Stimulated activated CD8-positive, alpha-beta memory T cell treated with anti-CD3 and anti-CD28 coated beads, Interleukin-15, amount 100 ng/mL, for 48 hours (primary cell): Measurements from ENCODE around the gene PHLDB3.
"Not testable (repeated sequence)": the region's sequence is repeated elsewhere in the genome, so short reads cannot be mapped to it uniquely, and the experiment has no call there.

Experiments
- DNase-seq, 2 donors: peaks; one replicate each; pipeline ENCODE4 v3.0.0-alpha.2; 2020; ENCODE audit warnings: low read depth in 2 of 2

Gene PHLDB3

DNA sequence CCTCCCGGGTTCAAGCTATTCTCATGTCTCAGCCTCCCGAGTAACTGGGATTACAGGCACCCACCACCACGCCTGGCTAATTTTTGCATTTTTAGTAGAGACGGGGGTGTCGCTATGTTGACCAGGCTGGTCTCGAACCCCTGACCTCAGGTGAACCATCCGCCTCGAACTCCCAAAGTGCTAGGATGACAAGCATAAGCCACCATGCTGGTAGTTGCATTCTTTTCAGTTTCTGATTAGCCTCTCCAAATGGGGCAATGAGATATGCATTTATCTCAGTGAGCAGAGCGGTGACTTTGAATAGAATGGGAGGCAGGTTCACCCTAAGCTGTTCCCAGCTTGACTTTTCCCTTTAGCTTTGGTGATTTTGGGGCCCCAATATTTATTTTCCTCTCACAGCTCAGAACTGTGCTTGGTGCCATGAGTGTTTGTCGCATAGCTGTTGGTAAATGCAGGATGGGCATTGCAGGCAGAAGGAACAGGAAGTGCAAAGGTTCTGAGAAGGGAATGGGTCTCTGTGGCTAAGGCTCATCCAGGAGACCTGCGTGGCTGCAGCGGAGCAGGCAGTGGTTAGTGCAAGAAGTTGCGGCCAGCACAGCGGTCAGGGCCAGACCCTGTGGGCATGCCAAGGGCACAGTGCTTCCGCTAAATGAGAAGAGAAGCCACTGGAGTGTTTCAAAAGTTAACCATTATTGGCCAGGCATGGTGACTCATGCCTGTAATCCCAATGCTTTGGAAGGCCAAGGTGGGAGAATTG lies 59.8 kb downstream of the PHLDB3 start:
- DNase-seq: no peak

DNA sequence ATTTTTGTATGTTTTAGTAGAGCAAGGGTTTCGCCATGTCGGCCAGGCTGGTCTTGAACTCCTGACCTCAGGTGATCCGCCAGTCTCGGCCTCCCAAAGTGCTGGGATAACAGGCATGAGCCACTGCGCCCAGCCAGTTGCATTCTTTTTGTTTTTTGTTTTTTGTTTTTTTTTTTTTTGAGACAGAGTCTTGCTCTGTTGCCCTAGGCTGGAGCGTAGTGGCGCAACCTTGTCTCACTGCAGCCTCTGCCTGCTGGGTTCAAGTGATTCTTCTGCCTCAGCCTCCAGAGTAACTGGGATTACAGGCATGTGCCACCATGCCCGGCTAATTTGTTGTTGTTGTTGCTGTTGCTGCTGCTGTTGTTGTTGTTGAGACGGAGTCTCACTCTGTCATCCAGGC lies 60.5 kb downstream of the PHLDB3 start:
- DNase-seq: not testable (repeated sequence)

DNA sequence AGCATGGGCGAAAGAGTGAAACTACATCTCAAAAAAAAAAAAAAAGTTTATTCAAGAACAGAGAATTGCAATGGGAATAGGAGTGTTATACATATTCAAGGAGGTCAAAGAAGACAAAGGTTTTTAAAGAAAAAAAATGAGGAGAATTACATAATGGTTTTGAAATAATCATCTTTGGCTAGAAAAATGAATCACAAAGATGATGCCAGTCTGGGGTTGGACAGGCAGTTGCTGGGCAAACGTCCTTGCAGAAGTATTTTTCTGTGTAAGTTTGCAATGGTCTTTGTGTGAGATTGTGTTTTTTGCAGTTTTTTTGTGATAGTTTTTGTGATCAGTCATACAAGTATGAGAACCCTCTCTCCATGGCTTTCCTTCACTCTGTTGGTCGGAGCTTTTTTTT lies 62.8 kb downstream of the PHLDB3 start:
- no peak for DNase-seq

DNA sequence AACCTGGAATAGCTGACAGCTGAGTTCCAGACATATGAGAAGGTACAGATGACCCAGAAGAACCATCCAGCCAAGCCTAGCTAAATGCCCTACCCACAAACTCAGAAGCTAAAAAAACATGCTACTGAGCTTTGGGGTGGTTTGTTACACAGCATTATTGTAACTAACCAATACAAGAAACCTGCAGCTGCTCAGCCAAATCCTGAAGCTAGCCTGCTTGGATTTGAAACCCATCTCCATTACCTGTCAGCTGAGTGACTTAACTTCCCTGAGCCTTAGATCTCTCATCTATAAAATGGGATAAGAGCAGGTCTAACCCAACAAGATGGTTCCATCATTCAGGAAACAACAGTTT lies 64.9 kb downstream of the PHLDB3 start:
- DNase-seq: no peak

DNA sequence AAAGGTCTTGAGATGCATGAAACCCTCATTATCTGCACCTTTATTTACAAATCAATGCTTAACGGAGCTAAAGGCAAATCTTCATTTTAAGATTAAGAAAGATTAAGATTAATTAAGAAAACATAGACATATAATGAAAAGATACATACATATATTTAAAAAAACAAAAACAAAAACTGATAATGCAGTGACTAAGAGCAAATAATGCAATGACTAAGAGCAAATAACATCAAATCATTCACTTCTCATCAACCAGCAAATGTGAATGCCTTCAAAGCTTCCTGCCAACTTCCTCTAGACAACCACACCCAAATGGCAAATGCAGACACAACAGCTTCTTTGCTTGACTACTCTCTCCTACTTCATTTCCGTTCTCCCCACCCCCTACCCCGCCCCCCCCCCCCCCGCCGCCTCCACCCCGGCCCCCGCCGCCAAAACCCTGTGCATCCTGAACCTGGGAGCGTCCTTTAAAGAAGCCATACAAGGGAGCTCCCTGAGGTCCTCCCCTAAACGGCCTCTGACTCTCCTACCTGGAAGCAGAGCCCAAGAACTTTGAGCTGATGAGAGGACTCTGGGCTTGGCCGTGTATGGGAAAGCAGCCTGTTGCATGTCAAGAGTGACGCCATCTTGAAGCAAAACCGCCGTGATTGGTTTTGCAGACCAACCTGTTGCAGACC lies 65.4 kb downstream of the PHLDB3 start:
- no peak for DNase-seq

DNA sequence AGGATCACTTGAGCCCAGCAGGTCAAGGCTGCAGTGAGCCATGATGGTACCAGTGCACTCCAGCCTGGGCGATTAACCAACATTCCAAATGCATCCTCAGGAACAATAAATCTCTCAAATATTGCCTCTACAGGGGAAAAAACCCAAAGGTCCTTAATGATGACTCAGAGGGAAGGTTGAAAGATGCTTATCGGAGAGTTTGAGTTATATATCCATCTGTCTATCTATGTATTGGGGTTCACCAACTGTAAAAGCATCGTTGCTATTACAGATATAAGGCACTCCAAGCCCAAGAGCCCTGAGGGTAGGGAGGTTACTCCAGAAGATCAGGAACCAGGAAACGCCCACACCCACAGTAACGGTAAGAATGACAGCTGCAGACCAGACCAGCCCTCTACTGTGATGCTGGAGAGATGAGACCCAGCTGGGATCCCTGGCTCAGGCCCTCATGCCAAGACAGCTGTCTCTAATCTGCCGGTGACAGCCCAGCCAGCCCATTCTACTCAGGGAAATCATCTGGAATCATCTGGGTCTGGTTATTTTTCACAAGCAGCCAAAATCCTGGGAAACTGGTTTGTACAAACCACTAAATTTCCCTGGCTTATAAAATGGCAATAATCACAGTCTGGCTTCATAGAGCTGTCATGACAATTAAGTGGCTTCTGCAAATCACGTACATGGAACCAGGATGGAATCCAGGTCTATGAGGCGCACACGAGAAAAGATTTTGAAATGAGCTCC lies 66.1 kb downstream of the PHLDB3 start:
- DNase-seq: no peak

DNA sequence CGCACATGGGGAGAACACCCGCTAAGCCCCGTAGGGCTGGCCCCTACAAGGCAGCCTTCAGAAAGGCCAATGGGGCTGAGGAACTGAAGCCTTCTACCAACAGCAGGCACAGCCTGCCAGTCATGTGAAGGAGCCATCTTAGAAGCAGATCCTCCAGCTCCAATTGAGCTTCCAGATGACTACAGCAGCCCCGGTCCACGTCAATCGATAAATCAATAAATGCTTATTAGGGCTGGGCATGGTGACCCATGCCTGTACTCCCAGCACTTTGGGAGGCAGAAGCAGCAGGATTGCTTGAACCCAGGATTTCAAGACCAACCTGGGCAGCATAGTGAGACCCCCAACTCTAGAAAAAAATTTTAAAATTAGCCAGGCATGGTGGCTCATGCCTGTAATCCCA lies 66.8 kb downstream of the PHLDB3 start:
- DNase-seq: no peak

DNA sequence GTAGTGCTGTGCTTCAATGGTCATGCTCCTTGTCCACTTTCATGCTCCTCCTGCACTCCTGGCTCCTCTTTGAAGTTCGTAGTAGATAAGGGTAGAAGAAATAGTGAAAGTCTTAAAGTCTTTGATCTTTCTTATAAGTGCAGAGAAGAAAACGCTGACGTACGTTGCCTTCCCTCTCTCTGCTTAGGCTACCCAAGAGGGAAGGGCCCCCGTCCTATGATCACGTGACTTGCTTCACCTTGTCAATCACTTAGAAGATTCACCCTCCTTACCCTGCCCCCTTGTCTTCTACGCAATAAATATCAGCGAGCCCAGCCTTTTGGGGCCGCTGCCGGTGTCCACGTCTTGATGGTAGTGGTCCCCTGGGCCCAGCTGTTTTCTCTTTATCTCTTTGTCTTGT lies 67.3 kb downstream of the PHLDB3 start:
- not testable (repeated sequence) for DNase-seq

DNA sequence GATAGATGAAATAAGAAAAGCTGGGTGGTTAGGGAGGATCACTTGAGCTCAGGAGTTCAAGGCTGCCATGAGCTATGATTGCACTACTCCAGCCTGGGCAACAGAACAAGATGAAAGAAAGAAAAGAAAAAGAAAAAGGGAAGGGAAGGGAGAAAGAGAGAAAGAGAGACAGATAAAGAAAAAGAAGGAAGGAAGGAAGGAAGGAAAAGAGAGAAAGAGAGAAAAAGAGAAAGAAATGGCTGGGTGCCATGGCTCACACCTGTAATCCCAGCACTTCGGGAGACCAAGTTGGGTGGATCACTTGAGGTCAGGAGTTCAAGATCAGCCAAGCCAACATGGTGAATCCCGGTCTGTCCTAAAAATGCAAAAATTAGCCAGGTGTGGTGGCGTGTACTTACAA lies 68.8 kb downstream of the PHLDB3 start:
- no peak for DNase-seq

DNA sequence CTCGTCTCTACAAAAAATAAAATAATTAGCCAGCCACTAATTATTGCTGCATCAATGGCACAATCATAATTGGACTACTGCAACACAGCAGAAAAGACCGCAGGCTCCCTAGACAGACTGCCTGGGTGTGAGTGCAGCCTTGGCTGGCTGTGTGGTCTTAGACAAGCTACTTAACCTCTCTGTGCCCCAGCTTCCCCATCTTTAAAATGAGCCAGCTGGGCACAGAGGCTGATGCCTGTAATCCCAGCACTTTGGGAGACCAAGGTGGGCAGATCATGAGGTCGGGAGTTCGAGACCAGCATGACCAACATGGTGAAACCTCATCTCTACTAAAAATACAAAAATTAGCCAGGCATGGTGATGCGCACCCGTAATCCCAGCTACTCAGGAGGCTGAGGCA lies 70.9 kb downstream of the PHLDB3 start:
- DNase-seq: no peak

DNA sequence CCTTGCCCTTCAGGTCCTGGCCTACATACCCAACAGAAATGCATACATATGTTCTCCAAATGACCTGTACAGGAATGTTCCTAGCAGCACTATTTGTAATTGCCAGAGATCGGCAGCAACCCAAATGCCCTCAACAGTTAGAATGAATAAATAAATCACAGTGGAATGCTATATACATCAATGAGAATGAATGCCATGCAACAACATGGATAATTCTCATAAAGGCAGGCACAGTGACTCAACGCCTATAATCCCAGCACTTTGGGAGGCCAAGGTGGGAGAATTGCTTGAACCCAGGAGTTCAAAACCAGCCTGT lies 71.2 kb downstream of the PHLDB3 start:
- DNase-seq: no peak

DNA sequence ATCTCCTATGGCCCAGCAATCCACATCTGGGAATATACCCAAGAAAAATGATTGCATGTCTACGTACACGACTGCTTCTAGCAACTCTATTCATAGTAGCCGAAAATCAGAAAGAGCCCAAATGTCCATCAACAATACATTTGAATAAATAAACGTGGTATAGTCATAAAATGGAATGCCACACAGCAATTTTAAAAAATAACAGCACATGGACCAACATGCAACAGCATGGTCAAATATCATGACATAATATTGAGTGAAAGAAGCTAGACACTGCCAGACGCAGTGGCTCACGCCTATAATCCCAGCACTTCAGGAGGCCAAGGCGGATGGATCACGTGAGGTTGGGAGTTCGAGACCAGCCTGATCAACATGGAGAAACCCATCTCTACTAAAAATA lies 73.6 kb downstream of the PHLDB3 start:
- no peak for DNase-seq

DNA sequence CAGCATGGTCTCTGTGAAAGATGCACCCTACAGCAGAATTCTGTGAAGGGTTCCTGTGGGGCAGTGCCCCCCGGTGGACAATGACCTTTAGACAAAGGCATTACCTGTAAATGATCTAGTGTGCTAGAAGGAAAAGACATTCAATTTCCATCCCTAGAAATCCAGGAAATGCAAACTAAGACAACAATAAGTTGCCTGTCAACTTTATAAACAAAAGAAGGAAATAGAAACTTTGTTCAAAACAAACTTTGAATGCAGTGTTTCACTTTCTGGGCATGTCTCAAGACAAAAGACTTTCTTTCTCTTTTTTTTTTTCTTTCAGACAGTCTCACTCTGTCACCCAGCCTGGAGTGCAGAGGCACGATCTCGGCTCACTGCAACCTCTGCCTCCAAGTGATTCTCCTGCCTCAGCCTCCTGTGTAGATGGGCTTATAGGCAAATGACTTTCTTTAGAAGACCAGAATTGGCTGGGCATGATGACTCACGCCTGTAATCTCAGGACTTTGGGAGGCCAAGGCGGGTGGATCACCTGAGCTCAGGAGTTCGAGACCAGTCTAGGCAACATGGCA lies 74.3 kb downstream of the PHLDB3 start:
- DNase-seq: no peak

DNA sequence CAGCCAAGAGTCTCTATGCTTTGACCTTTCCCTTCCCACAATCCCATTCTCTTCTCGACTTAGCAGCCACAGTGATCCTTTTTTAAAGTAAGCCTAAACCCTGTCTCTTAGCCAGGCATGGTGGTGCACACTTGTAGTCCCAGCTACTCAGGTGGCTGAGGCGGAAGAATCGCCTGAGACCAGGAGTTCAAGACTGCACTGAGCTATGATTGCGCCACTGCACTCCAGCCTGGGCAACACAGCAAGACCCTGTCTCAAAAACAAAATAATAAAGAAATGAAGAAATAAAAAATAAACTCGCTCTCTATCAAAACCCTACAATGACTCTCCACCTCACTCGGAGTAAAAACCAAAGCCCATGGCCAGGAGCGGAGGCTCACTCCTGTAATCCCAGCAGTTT lies 75.2 kb downstream of the PHLDB3 start:
- DNase-seq: no peak

DNA sequence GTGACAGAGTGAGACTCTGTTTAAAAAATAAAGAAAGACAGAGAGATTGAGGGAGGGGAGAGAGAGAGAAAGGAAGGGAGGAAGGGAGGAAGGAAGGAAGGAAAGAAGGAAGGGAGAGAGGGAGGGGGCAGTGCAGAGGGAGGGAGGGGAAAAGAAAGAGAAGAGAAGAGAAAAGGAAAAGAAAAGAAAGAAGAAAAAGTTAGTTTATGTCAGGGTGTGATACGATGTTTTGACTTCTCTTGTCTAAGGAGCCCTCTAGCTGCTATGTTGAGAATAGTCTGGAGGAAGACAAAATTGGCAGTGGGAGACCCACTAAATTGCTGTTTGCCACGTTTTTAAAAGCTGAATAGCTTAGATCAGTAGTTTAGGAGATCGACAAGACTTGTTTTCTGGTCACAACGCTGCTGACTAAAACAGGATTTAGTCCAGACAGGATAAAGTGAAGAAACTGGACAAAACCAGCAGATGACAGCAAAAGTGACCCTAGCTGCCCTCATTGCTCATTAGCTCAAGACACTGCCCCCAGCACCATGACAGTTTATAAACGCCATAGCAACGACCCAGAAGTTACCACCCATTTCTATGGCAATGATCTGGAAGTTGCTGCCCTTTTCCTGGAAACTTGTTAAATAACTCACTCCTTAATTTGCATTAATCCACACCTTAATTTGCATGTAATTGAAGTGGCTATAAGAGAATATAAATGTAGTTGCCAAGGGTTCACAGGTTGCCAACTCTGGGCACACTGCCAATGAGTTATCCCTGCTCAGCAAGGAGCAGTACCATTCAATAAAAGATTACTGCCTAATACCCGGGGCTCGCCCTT lies 78.8 kb downstream of the PHLDB3 start:
- no peak for DNase-seq
